ENCODE data around the gene VEGFC.

DNA sequence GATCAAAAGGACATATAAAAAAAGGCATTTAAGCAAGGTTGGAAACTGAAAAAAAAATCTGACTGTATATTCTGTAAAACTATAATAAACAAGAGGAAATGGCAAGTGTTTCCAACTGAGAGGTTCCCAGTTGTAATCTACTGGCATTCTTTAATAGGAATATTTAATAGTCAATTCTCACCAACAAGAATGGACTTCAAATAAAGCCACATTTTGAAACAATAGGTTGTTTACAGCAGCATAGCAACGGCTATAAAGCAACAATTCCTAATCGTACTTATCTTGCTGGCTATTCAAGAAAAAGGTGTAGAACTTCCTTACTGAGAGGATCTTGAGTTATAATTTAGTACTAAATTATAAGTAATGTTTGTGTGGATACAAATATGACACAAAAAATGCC is 75.5 kb downstream of the VEGFC start:
- TF ChIP-seq, protein P1, sequence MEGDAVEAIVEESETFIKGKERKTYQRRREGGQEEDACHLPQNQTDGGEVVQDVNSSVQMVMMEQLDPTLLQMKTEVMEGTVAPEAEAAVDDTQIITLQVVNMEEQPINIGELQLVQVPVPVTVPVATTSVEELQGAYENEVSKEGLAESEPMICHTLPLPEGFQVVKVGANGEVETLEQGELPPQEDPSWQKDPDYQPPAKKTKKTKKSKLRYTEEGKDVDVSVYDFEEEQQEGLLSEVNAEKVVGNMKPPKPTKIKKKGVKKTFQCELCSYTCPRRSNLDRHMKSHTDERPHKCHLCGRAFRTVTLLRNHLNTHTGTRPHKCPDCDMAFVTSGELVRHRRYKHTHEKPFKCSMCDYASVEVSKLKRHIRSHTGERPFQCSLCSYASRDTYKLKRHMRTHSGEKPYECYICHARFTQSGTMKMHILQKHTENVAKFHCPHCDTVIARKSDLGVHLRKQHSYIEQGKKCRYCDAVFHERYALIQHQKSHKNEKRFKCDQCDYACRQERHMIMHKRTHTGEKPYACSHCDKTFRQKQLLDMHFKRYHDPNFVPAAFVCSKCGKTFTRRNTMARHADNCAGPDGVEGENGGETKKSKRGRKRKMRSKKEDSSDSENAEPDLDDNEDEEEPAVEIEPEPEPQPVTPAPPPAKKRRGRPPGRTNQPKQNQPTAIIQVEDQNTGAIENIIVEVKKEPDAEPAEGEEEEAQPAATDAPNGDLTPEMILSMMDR (IDR thresholded peaks at IDR 0.05), result no peak
- TF ChIP-seq POLR2A (IDR thresholded peaks at IDR 0.05), result no peak

Measured in uterus (tissue), 2 donors.